Esophagus mucosa (tissue), 1 donor: Measurements from ENCODE around the gene ARNT2. TPM values are rescaled to one million over a fixed set of nuclear protein-coding genes. Genes with fewer than 3 reads are reported as not detected.

Source experiments
- ATAC-seq: fragments of 200-7000 bp; cut with Tn5 transposase; one replicate; pipeline ENCODE4 v1.9.1; 2020
- total RNA-seq: library from RNA; stranded (reverse); gene quantifications from one replicate; pipeline ENCODE4 v1.2.4, GENCODE V29; 2023
- donor health status: DM: yes; HTN: yes; CAD: no.

The ARNT2 gene
- total RNA-seq, 1 donor from 2014 or later, result 0.64 TPM

GRCh38 chr15:80604583-80605575 is 200.7 kb downstream of the ARNT2 start:
- peak; percentile 11 for ATAC-seq

GRCh38 chr15:80605591-80606150 is 201.5 kb downstream of the ARNT2 start:
- no peak for ATAC-seq

- no peak for ATAC-seq
These were observed 202.4 kb downstream of the ARNT2 start for GRCh38 chr15:80606511-80607071.

GRCh38 chr15:80607287-80607980 is 203.3 kb downstream of the ARNT2 start:
- ATAC-seq, result no peak

DNA sequence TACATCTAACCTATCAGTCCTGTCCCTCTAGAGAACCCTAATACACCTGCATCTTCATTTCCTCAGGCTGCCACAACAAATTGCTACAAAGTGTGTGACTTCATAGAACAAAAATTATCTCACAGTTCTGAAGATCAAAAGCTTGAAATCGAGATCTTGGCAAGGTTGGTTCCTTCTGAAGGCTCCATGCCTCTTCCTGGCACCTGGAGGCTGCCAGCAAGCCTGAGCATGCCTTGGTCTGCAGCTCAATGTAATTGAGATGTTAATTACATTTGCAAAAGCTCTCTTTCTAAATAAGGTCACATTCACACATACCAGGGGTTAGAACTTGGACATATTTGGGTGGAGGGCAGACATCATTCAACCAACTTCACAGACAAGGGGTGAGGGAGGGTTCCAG is 204.5 kb downstream of the ARNT2 start:
- peak; percentile 65 for ATAC-seq

DNA sequence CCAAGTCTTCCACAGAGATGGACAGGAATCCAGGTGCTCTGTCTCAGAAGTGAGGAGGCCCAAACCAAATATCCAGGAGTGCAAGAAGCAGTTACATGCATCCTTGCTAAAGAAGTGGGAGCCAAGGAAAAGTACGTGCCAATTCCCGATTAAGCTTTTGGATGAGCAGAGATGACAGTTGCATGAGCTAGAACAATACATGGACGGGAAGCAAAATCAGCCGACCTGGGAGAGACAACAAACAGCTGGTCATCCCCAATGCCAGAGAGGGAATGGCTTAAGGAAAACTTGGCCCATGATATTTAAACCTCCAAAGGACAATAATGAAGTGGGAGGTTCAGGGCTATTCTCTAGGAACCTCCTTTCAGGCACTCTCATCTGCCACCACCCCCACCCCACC is 204.9 kb downstream of the ARNT2 start:
- ATAC-seq, result no peak

DNA sequence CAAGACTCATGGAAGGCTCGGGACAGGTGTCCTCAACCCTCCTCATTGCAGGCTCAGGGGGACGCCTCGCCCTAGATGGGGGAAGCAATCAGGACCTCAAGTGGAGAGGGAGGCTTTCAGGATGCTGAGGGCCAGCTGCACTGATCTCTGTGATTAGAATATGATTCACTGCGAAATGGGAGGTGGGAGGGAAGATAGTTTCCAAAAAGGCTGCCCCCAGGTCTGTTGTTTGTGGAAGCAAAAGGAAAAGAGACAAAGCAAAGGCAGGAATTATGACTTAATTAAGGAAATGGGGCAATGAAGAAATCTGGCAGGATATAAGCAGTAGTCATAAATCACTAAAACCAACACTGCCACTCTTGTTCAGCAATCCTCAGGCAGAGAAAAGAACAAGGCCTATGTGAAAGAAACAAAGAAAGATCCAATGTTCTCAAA is 205.3 kb downstream of the ARNT2 start:
- ATAC-seq, result peak; percentile 53

DNA sequence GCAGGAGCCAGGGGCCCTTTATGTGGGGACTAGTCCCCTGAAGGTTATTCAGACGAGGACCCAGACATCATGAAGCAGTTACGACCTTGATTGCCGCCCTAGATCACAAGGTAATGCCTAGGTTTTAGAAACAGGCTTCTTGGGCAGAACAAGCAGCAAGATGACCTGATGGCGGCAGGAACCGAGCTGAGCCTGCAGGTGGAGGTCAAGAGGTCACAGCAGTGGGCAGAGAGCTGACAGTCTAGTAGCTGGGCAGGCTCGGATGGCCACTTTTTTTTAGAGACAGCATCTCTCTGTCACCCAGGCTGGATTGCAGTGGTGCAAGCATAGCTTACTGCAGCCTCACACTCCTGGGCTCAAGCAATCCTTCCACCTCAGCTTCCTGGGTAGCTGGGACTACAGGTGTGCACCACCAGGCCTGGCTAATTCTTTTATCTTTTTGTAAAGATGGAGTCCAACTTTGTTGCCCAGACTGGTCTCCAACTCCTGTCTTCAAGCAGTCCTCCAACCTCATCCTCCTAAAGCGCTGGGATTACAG is 207.4 kb downstream of the ARNT2 start:
- no peak for ATAC-seq

- no peak for ATAC-seq
These were observed 208.1 kb downstream of the ARNT2 start for GRCh38 chr15:80612118-80612823.

GRCh38 chr15:80613762-80614365 is 209.7 kb downstream of the ARNT2 start:
- no peak for ATAC-seq

DNA sequence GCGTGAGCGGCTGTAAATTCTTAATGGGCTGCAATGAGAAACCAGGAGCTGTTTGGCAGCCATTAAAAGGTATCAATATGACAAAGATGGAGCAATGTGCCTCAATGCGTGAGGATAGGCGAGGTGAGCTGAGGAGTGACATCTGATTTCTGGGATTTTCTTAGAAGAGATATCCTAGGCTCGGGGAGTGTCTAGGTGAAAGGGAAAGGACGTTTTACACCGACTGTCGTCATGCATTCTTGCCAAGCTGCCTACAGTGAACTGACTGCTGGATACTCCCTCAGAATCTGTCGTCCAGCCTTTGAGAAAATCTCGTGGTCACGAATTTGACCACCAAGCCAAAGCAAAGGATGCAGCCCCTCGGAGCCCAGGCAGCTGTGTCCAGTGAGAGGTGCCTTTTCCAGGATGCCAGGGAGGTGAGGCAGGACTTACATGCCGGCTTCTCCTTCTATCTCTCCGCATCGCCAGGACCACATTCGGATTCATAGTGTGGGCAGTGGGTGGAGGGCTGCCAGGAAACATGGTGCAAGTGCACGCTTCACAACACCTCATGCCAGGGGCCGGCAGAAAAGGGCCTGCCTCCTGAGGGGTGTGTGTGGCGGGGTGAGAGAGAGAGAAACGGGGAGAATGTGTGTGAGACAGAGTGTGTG is 210.7 kb downstream of the ARNT2 start:
- no peak for ATAC-seq

DNA sequence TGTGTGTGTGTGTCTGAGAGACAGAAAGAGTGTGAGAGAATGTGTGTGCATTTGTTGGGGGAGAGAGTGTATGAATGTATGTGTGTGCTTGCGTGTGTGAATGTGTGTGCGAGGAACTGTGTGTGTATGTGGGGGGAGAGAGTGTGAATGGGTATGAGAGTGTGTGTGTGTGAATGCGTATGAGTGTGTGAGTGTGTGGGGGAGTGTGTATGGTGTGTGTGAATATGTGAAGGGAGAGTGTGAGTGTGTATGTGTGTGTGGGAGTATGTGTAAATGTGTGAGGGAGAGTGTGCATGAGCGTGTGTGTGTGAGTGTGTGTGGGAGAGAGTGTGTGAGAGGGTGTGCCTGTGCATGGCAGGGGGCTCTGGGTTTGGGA is 211.2 kb downstream of the ARNT2 start:
- ATAC-seq, result peak; percentile 12

DNA sequence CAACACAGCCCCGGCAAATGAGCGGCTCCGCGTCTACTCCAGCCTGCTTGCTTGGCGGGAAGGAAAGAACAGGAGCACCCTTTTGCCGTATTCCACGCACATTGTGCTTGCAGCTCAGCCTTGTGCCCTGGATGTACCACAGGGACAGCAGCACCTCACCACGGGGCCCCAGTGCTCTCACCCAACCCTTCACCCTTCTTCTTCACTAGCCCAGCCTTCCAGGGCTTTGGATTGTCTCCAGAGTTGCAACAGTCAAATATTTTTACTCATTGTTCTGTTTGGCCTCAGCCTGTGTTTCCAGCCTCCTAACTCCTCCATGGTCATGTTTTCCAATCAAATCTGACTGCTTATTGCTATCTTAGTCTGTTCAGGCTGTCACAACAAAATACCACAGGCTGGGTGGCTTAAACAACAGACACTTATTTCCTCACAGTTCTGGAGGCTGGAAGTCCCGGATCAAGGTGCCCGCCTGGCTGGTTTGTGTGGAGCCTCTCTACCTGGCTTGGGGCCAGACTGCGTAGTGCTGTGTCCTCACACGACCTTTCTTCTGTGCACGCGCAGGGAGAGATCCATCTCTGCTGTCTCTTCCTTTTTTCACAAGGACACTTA is 211.7 kb downstream of the ARNT2 start:
- ATAC-seq, result peak; percentile 75

DNA sequence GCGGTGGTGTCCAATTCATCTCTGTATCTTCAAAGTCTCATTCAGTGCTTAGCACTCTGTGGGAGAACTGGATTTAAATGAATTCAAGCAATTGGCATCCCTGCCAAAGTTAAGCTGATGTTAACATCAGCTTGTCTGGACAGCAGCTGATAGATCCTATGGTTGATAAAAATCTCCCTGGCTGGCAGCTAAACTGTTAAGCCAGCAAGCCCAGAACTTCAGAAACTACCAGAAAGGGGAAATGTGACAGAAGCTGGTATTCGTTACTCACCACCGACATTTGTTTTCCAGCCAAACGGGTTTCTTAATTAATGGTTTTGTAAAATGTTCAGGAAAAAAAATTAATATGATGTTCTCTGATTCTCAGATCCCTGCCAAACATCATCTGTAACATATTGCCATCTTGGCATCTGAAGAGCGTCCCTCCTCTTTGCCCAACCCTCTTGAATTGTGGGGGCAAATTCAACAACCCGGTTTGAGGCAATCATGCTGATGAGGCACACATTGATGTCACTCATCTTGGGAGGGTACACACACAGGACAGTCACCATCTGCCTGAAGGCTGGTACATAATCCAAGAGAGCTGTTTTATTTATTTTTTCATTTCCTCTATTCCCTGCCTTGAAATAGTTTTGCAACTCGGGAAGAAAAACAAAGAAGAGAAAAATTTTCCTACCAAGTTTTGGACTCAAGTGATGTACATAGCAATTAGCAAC is 214.7 kb downstream of the ARNT2 start:
- ATAC-seq, result no peak

- ATAC-seq, result no peak
These were observed 215.5 kb downstream of the ARNT2 start for GRCh38 chr15:80619680-80620079.

- ATAC-seq, result no peak
These were observed 216.0 kb downstream of the ARNT2 start for GRCh38 chr15:80620141-80620540.

DNA sequence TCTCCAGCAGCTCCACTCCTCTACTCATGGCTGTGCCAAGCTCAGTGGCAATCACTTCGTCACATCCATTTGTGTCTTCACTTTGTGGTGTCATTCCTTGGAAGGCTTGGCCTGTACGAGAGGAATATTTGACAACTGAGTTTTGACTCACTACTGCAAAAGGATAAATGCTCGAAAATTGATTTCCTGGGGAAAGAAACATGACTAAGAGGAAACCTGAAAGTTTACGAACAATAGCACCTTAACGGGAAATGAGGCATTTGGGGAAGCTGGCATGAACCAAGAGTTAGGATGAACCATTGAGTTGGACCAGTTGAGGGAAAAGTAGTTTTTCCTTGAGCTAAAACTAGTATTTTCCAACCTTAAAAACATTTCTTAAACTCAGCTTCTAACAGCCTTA is 216.7 kb downstream of the ARNT2 start:
- peak; percentile 20 for ATAC-seq

- no peak for ATAC-seq
These were observed 222.5 kb downstream of the ARNT2 start for GRCh38 chr15:80626643-80627120.

- ATAC-seq, result no peak
These were observed 225.2 kb downstream of the ARNT2 start for GRCh38 chr15:80629355-80629754.

- no peak for ATAC-seq
These were observed 226.8 kb downstream of the ARNT2 start for GRCh38 chr15:80630981-80631380.
